Measurements from ENCODE around the gene KSR1.

DNA sequence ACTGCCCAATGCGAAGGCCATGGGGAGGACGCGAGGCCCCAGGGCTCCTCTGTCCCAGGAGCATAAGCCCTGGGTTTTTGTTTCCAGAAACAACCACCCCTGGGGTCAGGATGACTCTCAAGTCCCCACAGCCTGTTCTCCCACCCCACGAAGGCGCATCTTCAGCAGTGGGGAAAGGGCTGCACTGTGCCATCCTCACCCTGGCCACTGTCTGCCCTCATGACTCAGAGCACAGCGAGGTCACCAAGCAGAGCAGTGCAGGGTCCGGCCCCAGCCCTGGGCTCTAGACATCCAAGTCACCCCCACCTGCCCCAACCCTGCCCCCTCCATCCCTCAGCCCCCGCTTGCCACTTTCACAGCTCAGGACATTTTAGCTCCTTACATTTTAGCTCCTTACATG, 22.7 kb upstream of the KSR1 start:
- TF ChIP-seq, protein P1, sequence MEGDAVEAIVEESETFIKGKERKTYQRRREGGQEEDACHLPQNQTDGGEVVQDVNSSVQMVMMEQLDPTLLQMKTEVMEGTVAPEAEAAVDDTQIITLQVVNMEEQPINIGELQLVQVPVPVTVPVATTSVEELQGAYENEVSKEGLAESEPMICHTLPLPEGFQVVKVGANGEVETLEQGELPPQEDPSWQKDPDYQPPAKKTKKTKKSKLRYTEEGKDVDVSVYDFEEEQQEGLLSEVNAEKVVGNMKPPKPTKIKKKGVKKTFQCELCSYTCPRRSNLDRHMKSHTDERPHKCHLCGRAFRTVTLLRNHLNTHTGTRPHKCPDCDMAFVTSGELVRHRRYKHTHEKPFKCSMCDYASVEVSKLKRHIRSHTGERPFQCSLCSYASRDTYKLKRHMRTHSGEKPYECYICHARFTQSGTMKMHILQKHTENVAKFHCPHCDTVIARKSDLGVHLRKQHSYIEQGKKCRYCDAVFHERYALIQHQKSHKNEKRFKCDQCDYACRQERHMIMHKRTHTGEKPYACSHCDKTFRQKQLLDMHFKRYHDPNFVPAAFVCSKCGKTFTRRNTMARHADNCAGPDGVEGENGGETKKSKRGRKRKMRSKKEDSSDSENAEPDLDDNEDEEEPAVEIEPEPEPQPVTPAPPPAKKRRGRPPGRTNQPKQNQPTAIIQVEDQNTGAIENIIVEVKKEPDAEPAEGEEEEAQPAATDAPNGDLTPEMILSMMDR (IDR thresholded peaks at IDR 0.05): no peak
- TF ChIP-seq SIN3A (IDR thresholded peaks at IDR 0.05; ENCODE audit: borderline replicate concordance, insufficient read depth, low read depth, low read length): no peak

All from Panc1 (cell line).